ENCODE data around the gene GNB4. TPM values are rescaled to one million over a fixed set of nuclear protein-coding genes. Genes with fewer than 3 reads are reported as not detected.

Gene GNB4
- total and polyA plus RNA-seq, 10 of the 15 experiments (the other 5 are each of a cell fraction or from before 2014, with no cell fraction given): 0.14 to 3.4 (median 1.8) TPM

DNA sequence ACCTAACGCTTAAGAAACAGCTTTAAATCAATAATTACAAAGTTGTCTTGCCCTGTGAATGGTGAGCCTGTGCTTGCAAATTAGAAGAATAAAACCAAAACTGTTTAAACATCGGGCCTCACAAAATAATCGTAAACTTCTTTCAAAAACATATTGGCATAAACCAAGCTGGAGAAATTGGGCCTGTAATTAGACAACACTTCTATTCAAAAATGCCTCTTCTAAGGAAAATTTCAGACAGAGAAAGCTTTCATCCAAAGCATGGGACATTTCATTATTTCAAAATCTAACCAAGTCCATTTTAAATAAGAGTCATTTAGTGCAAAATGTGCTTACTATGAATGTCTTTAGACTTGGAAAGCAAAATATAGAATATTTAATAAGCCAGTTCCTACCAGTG lies 35.5 kb upstream of the GNB4 start:
- SMC1A ChIA-PET (ENCODE audit: uncharacterized antibody, unreplicated experiment): interaction anchor here (1.0 kb wide), 1 partner anchor 17 kb away, joined by 3 read pairs; no protein-coding TSS in a partner anchor
- Histone ChIP-seq H3K4me2 (ENCODE audit: control insufficient read depth, insufficient read depth) (no peak overlapping the region), H4K20me1 (ENCODE audit: control insufficient read depth, insufficient read depth) (no peaks in the 10 kb centered on the region), H3K4me1 (ENCODE audit: control insufficient read depth, insufficient read depth, low read length) (no peaks in the 10 kb centered on the region), H3K36me3 (ENCODE audit: control insufficient read depth in 2 of 2, insufficient read depth in 2 of 2, low read length in 1 of 2) (no peaks in the 10 kb centered on the region), H3K27ac (ENCODE audit: control insufficient read depth, insufficient read depth) (no peak overlapping the region), H3K4me3 (no peak overlapping the region), H2AFZ (ENCODE audit: control insufficient read depth, low read depth, low read length) (no peak overlapping the region), H3K9ac (ENCODE audit: control insufficient read depth, insufficient read depth, low read length) (no peak overlapping the region), H3K27me3 (replicated peaks in 1 of 2; ENCODE audit: control insufficient read depth in 2 of 2, insufficient read depth in 2 of 2, low read length in 1 of 2) (no peaks in the 10 kb centered on the region), H3K79me2 (ENCODE audit: control insufficient read depth, insufficient read depth, low read length) (no peaks in the 10 kb centered on the region), H3K9me3 (replicated peaks; ENCODE audit: control insufficient read depth, insufficient read depth, low read length) (no peaks in the 10 kb centered on the region; the same call in 2 of the 3 replicates)
- no peak for DNase-seq (ENCODE audit: low read depth, low spot score)
- POLR2A ChIA-PET: no interaction called here
- no TSS peak for BruUV-seq (replicated peaks)
- intact Hi-C loops (cut with micrococcal nuclease; ENCODE audit: unreplicated experiment): no loop called here
- FAIRE-seq: no peak
- in situ Hi-C loops (cut with MboI): no loop called here
- no peak for ATAC-seq
- WGBS (ENCODE audit: insufficient coverage, insufficient replicate concordance, low lambda C conversion rate, missing lambda C conversion rate): 63% methylated on average over 3 of the region's 3 CpGs
- CTCF ChIA-PET: interaction anchor here (0.7 kb wide), 1 partner anchor 76 kb away, joined by 4 read pairs; the partner anchor contains the start of gene ACTL6A
- RAD21 ChIA-PET (ENCODE audit: unreplicated experiment): no interaction called here
- TF ChIP-seq EZH2 (IDR thresholded peaks at IDR 0.05; ENCODE audit: borderline replicate concordance, control insufficient read depth, low read depth, low read length) (no peak), E4F1 (IDR thresholded peaks at IDR 0.05; ENCODE audit: borderline replicate concordance, partially characterized antibody) (no peak), PBX3 (IDR thresholded peaks at IDR 0.05; ENCODE audit: insufficient replicate concordance, low read depth, low read length) (no peak), POLR2A (IDR thresholded peaks at IDR 0.05; ENCODE audit: low read depth, low read length) (no peak), RAD21 (IDR thresholded peaks at IDR 0.05; ENCODE audit: insufficient read depth, low read depth, low read length) (no peak), NRF1 (conservative IDR thresholded peaks at IDR 0.05; ENCODE audit: low read depth, low read length) (no peak), CUX1 (IDR thresholded peaks at IDR 0.05; ENCODE audit: insufficient replicate concordance, low read depth, low read length) (no peak), PAX8 (IDR thresholded peaks at IDR 0.05) (no peak), MEF2A (IDR thresholded peaks at IDR 0.05; ENCODE audit: insufficient read depth, low read depth, low read length) (no peak)
- TF ChIP-seq, protein P1, sequence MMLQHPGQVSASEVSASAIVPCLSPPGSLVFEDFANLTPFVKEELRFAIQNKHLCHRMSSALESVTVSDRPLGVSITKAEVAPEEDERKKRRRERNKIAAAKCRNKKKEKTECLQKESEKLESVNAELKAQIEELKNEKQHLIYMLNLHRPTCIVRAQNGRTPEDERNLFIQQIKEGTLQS (IDR thresholded peaks at IDR 0.05; ENCODE audit: borderline replicate concordance, extremely low read depth, low read depth, low read length): no peak
- TF ChIP-seq, protein P2, sequence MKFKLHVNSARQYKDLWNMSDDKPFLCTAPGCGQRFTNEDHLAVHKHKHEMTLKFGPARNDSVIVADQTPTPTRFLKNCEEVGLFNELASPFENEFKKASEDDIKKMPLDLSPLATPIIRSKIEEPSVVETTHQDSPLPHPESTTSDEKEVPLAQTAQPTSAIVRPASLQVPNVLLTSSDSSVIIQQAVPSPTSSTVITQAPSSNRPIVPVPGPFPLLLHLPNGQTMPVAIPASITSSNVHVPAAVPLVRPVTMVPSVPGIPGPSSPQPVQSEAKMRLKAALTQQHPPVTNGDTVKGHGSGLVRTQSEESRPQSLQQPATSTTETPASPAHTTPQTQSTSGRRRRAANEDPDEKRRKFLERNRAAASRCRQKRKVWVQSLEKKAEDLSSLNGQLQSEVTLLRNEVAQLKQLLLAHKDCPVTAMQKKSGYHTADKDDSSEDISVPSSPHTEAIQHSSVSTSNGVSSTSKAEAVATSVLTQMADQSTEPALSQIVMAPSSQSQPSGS (IDR thresholded peaks at IDR 0.05; ENCODE audit: low read length): no peak

All from GM12878 (cell line).